GM10266 (cell line): ENCODE measurements around the gene TSPAN7.
A peak's percentile ranks its signal among the peaks of the same experiment; 100 is the strongest.

Experiments
- DNase-seq: peaks from one replicate; pipeline ENCODE4 v3.0.0; 2012; ENCODE audit errors: extremely low spot score
- CTCF ChIP-seq: IDR thresholded peaks from 2 replicates; pipeline ENCODE4 v1.5.1; 2012; ENCODE audit warnings: mild to moderate bottlenecking, low read depth; ENCODE audit not compliant: control insufficient read depth, insufficient read depth; ENCODE audit errors: missing control alignments

The TSPAN7 gene

GRCh38 chrX:38652934-38653442 is 91.6 kb downstream of the TSPAN7 start:
- no peak for DNase-seq
- TF ChIP-seq CTCF, result no peak

- DNase-seq, result no peak
- TF ChIP-seq CTCF, result peak; percentile 27
Measured at GRCh38 chrX:38654302-38654701, 93.0 kb downstream of the TSPAN7 start.

- DNase-seq, result no peak
Measured at GRCh38 chrX:38656350-38656915, 95.1 kb downstream of the TSPAN7 start.

GRCh38 chrX:38657562-38657961 is 96.2 kb downstream of the TSPAN7 start:
- no peak for DNase-seq
- no peak for TF ChIP-seq CTCF

More at GRCh38 chrX:38656350-38656915, 95.1 kb downstream of the TSPAN7 start:
- no peak for TF ChIP-seq CTCF

- DNase-seq, result no peak
- no peak for TF ChIP-seq CTCF
Measured at GRCh38 chrX:38660395-38661102, 99.2 kb downstream of the TSPAN7 start.

GRCh38 chrX:38661103-38661441 is 99.7 kb downstream of the TSPAN7 start:
- no peak for TF ChIP-seq CTCF
- DNase-seq, result no peak

- no peak for TF ChIP-seq CTCF
Measured at GRCh38 chrX:38661561-38661960, 100.2 kb downstream of the TSPAN7 start.

More at GRCh38 chrX:38661561-38661960, 100.2 kb downstream of the TSPAN7 start:
- DNase-seq, result no peak
